Activated naive CD4-positive, alpha-beta T cell treated with anti-CD3 and anti-CD28 coated beads, Interleukin-2, amount 10 ng/mL, durations not matched to agents 7 days and 5 days (primary cell): ENCODE measurements around the gene TSPY8.
"Not testable (repeated sequence)": the region's sequence is repeated elsewhere in the genome, so short reads cannot be mapped to it uniquely, and the experiment has no call there.

ENCODE experiments used
- CTCF ChIA-PET: fragments of 350-600 bp; sonication (Branson Sonifier 250); formaldehyde crosslinking; loops from one replicate; lab custom pipeline; 2021; ENCODE audit warnings: antibody characterized with exemption; lab: Charles Lee
- DNase-seq: peaks from one replicate; pipeline ENCODE4 v3.0.0-alpha.2; 2020
- H3K27ac Mint-ChIP-seq: one replicate; pipeline ENCODE4 v1.8.0; 2021; ENCODE audit warnings: mild to moderate bottlenecking, moderate library complexity, mixed read lengths
- H3K27me3 Mint-ChIP-seq: one replicate; pipeline ENCODE4 v1.8.0; 2021; ENCODE audit warnings: mild to moderate bottlenecking, mixed read lengths
- H3K36me3 Mint-ChIP-seq: one replicate; pipeline ENCODE4 v1.8.0; 2021; ENCODE audit warnings: mixed read lengths
- H3K4me1 Mint-ChIP-seq: one replicate; pipeline ENCODE4 v1.8.0; 2021; ENCODE audit warnings: mixed read lengths
- H3K4me3 Mint-ChIP-seq: one replicate; pipeline ENCODE4 v1.8.0; 2021; ENCODE audit warnings: mild to moderate bottlenecking, moderate library complexity, mixed read lengths
- H3K9me3 Mint-ChIP-seq: one replicate; pipeline ENCODE4 v1.8.0; 2021; ENCODE audit warnings: mixed read lengths

TSPY8 gene

GRCh38 chrY:9357497-9357896 is at the start of gene TSPY8:
Gene TSPY8 (plus strand): TSS chrY:9357797. CDS start chrY:9357843, 46 bp downstream.
- H3K36me3 Mint-ChIP-seq, H3K9me3 Mint-ChIP-seq, H3K4me1 Mint-ChIP-seq, H3K27me3 Mint-ChIP-seq, H3K4me3 Mint-ChIP-seq, DNase-seq, CTCF ChIA-PET, H3K27ac Mint-ChIP-seq: not testable (repeated sequence)

- H3K4me1 Mint-ChIP-seq: no peaks in the 10 kb centered on the region
- DNase-seq: no peak
- H3K36me3 Mint-ChIP-seq: no peaks in the 10 kb centered on the region
- no peak overlapping the region for H3K27ac Mint-ChIP-seq
- no peaks in the 10 kb centered on the region for H3K9me3 Mint-ChIP-seq
- CTCF ChIA-PET: no interaction called here
- no peak overlapping the region for H3K4me3 Mint-ChIP-seq
- no peaks in the 10 kb centered on the region for H3K27me3 Mint-ChIP-seq
Observed at GRCh38 chrY:9320996-9321395, 36.6 kb upstream of the TSPY8 start.

- H3K4me3 Mint-ChIP-seq, H3K27me3 Mint-ChIP-seq, H3K9me3 Mint-ChIP-seq, DNase-seq, H3K27ac Mint-ChIP-seq, H3K4me1 Mint-ChIP-seq, CTCF ChIA-PET, H3K36me3 Mint-ChIP-seq: not testable (repeated sequence)
Observed at GRCh38 chrY:9337164-9337563, 20.4 kb upstream of the TSPY8 start, which contains the start of gene TSPY4. Gene TSPY4 (plus strand): TSS chrY:9337464. CDS start chrY:9337510, 46 bp downstream.

GRCh38 chrY:9396527-9396926 is 38.9 kb downstream of the TSPY8 start:
- CTCF ChIA-PET, H3K9me3 Mint-ChIP-seq, H3K36me3 Mint-ChIP-seq, H3K4me3 Mint-ChIP-seq, H3K4me1 Mint-ChIP-seq, H3K27me3 Mint-ChIP-seq, H3K27ac Mint-ChIP-seq: not testable (repeated sequence)
- peak; percentile 20 for DNase-seq

GRCh38 chrY:9398121-9398520 is 40.5 kb downstream of the TSPY8 start, which contains the start of gene TSPY3:
Gene TSPY3 (plus strand): TSS chrY:9398421. CDS start chrY:9398467, 46 bp downstream.
- H3K4me3 Mint-ChIP-seq, H3K27me3 Mint-ChIP-seq, DNase-seq, H3K36me3 Mint-ChIP-seq, H3K27ac Mint-ChIP-seq, CTCF ChIA-PET, H3K4me1 Mint-ChIP-seq, H3K9me3 Mint-ChIP-seq: not testable (repeated sequence)
